Measurements from ENCODE around the gene MSMB. TPM values are rescaled to one million over a fixed set of nuclear protein-coding genes. Genes with fewer than 3 reads are reported as not detected.
A peak's percentile ranks its signal among the peaks of the same experiment; 100 is the strongest.

The MSMB gene
- total RNA-seq, 1 donor from 2014 or later, result not detected

DNA sequence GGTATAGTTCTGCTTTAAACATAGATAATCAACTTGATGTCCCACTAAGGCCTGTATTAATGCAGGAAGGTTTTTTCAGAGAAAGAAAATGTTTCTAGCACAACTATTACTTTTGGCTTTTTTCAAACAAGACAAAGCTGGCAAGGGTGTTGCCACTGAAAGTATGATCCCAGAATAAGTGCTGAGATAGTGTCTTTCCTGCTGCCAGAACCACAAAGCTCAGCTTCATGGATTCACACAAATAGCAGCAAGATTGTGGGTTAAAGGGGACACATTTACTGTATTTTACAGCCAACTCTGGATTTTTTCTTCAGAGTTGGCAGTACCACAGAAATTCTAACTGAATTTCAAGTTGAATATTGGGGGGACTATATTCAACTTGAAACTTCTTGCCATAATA, 20.0 kb downstream of the MSMB start:
- Histone ChIP-seq H3K9me3 (no peaks in the 10 kb centered on the region), H3K27me3 (no peaks in the 10 kb centered on the region), H3K4me3 (no peak overlapping the region), H3K36me3 (peaks cover 8% of the 10 kb centered on the region), H3K27ac (no peak overlapping the region), H3K4me1 (peaks cover 74% of the 10 kb centered on the region)
- ATAC-seq (no peak), DNase-seq (no peak)
- TF ChIP-seq, protein P1, sequence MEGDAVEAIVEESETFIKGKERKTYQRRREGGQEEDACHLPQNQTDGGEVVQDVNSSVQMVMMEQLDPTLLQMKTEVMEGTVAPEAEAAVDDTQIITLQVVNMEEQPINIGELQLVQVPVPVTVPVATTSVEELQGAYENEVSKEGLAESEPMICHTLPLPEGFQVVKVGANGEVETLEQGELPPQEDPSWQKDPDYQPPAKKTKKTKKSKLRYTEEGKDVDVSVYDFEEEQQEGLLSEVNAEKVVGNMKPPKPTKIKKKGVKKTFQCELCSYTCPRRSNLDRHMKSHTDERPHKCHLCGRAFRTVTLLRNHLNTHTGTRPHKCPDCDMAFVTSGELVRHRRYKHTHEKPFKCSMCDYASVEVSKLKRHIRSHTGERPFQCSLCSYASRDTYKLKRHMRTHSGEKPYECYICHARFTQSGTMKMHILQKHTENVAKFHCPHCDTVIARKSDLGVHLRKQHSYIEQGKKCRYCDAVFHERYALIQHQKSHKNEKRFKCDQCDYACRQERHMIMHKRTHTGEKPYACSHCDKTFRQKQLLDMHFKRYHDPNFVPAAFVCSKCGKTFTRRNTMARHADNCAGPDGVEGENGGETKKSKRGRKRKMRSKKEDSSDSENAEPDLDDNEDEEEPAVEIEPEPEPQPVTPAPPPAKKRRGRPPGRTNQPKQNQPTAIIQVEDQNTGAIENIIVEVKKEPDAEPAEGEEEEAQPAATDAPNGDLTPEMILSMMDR (IDR thresholded peaks at IDR 0.05), result no peak
- intact Hi-C loops (cut with DNase I), result no loop called here

DNA sequence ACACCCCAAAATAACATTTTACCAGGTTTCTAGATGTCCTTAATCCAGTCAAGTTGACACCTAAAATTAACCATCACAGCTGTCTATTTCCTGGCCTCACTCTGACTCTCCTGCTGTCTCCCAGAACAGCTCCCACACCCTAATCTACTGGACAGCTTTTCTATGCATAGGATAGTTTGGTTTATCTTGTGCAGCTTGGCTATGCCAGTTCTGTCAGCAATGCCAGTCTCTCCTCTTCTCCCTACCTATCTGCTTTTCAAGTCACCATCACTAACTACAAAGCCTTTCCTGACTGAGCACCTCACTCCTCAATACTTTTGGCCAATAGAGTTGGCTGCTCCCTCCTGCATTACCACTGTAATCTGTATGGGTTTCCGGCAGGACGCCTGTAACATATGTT, 20.7 kb downstream of the MSMB start:
- ATAC-seq, result no peak
- Histone ChIP-seq H3K4me3 (no peak overlapping the region), H3K9me3 (no peaks in the 10 kb centered on the region), H3K27me3 (no peaks in the 10 kb centered on the region), H3K27ac (no peak overlapping the region), H3K36me3 (peaks cover 8% of the 10 kb centered on the region), H3K4me1 (peaks cover 77% of the 10 kb centered on the region)
- intact Hi-C loops (cut with DNase I), result no loop called here
- DNase-seq, result no peak
- TF ChIP-seq, protein P1 (IDR thresholded peaks at IDR 0.05), result no peak

DNA sequence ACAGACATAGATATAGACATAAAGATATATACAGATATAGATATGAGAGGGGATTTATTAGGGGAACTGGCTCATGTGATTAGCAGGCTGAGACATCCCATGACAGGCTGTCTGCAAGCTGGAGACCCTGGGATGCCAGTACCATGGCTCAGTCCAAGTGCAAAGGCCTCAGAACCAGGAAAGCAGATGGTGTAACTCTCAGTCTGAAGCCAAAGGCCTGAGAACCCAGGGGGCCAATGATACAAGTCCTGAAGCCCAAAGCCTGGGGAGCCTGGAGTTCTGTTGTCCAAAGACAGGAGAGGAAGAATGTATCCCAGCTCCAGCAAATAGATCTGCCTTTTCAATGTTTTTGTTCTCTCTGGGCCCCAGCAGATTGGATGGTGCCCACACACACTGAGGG, 21.1 kb downstream of the MSMB start:
- peaks cover 8% of the 10 kb centered on the region for H3K36me3 ChIP-seq
- H3K4me1 ChIP-seq, result peaks cover 81% of the 10 kb centered on the region
- ATAC-seq (no peak), DNase-seq (no peak)
- H3K27ac ChIP-seq, result no peak overlapping the region
- H3K9me3 ChIP-seq, result no peaks in the 10 kb centered on the region
- no peaks in the 10 kb centered on the region for H3K27me3 ChIP-seq
- no peak overlapping the region for H3K4me3 ChIP-seq
- intact Hi-C loops (cut with DNase I), result no loop called here
- TF ChIP-seq, protein P1 (IDR thresholded peaks at IDR 0.05), result no peak

DNA sequence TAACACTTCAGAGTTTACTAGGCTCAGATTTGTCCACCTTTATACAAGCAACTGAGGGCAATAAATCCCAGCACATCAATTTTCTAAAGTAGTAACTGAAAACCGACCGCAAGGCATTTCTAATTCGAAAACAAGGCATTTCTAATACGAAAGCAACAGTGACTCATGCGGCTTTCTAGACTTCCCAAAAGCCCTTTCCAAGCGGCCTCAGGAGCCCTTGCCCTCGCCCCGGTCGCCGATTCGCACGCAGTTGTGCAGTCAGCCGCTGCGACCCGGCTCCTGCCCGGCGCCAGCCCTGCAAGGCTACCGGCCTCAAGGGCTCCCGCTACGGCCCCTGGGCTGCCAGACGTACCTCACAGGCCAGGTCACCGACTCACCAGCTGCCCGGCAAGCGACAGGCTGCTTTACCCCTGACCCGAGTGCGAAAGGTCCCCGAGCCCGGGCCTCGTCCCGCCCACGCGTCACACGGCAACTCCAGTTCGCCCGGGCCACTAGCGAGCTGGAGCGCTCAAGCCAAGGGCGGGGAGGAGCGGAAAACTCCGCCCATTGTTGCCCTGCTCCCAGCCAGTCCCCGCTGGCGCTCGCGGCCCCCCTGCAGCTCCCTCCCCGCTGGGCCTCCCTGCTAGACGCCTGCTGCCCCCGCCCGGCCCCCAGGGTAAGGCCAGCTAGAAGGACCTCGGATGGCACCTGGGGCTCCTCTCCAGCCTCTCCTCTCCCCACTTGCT, 22.9 kb downstream of the MSMB start:
- Histone ChIP-seq H3K27ac (peak overlapping the region; percentile 89), H3K9me3 (no peaks in the 10 kb centered on the region), H3K27me3 (no peaks in the 10 kb centered on the region), H3K36me3 (peaks cover 8% of the 10 kb centered on the region), H3K4me3 (peak overlapping the region; percentile 66), H3K4me1 (peaks cover 84% of the 10 kb centered on the region)
- ATAC-seq (peak; percentile 98), DNase-seq (peak; percentile 99)
- intact Hi-C loops (cut with DNase I), result no loop called here
- TF ChIP-seq, protein P1 (IDR thresholded peaks at IDR 0.05), result peak; percentile 42

DNA sequence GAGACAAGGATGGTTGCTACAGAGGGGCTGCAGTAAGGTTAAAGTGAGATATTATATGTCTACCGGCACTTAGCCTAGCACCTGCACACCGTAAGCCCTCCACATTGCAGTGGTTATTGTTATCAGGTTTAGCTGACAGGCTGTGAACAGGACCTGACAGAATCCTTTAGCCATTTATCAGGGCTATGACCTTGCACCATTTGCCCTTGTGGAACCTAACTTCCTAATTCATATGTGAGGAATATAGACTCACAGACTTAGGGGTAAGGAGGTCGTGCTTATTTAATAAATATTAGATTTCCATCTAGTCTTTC, 25.8 kb downstream of the MSMB start:
- TF ChIP-seq, protein P1 (IDR thresholded peaks at IDR 0.05), result no peak
- intact Hi-C loops (cut with DNase I), result no loop called here
- Histone ChIP-seq H3K4me3 (peak overlapping the region; percentile 66), H3K27me3 (no peaks in the 10 kb centered on the region), H3K4me1 (peaks cover 67% of the 10 kb centered on the region), H3K27ac (peak overlapping the region; percentile 69), H3K9me3 (no peaks in the 10 kb centered on the region), H3K36me3 (peaks cover 18% of the 10 kb centered on the region)
- ATAC-seq, result no peak
- DNase-seq, result no peak
